ENCODE data around the gene RHOH. TPM values are rescaled to one million over a fixed set of nuclear protein-coding genes. Genes with fewer than 3 reads are reported as not detected.

RHOH gene
- total RNA-seq, 2 experiments from 2014 or later, result 125 to 126 TPM

DNA sequence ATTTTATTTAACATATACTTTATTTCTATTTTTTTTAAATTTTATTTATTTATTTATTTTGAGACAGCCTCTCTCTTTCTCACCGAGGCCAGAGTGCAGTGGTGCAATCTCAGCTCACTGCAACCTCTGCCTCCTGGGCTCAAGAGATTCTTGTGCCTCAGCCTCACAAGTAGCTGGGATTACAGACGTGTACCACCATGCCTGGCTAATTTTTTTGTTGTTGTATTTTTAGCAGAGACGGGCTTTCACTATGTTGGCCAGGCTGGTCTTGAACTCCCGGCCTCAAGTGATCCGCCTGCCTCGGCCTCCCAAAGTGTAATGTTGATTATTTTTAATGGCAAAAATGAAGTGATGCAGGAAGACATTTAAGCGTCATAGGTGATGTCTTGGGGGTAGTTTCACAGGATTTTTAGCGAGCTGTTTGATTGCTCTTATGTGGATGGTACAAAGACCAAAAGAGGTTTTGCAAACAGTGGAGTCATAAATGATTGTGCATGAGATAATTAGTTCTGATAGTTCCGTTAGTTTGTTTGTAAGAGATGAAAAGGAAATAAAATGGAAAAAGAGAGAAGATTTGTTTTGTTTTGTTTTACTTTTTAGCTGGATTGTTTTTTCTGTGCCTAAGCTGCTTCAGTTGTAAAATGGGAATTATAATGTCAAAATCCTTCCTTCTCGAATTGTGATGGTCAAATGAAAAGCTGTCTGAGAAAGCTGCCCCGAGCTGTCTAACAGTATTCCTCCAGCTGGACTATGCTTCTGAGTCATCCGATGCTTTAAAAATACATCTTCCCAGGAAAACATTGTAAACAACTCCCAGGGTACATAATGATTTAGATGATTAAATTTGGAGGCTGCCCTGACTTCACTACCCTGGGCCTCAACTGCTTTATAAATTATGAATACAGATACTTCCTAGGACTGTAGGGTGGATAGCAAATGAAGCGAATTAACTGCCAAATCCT, 14.7 kb downstream of the RHOH start:
- Mint-ChIP-seq H3K27me3 (no peaks in the 10 kb centered on the region), H3K9me3 (no peaks in the 10 kb centered on the region), H3K36me3 (ENCODE audit: low read depth) (peaks cover 76% of the 10 kb centered on the region), H3K4me1 (peaks cover 83% of the 10 kb centered on the region), H3K27ac (peak overlapping the region; percentile 80), H3K4me3 (peak overlapping the region; percentile 74)
- ChIA-PET POLR2A (interaction anchor here (1.6 to 15.0 kb wide), 11 partner anchors 8 to 155 kb away, joined by 4 to 403 read pairs (median 9); partner anchors contain the start of genes N4BP2 and RHOH), CTCF (interaction anchor here (1.0 to 2.1 kb wide), 8 partner anchors 9 to 106 kb away, joined by 3 to 10 read pairs (median 5); no protein-coding TSS in a partner anchor)
- DNase-seq, result no peak

GRCh38 chr4:40212674-40213527, 16.1 kb downstream of the RHOH start:
- H3K4me3 Mint-ChIP-seq, result peak overlapping the region; percentile 74
- CTCF ChIA-PET, result interaction anchor here (0.9 to 2.1 kb wide), 5 partner anchors 10 to 157 kb away, joined by 3 to 5 read pairs (median 4); no protein-coding TSS in a partner anchor
- H3K27ac Mint-ChIP-seq, result peak overlapping the region; percentile 80
- H3K27me3 Mint-ChIP-seq, result no peaks in the 10 kb centered on the region
- no peak for DNase-seq
- POLR2A ChIA-PET, result interaction anchor here (1.2 to 15.0 kb wide), 10 partner anchors 8 to 94 kb away, joined by 3 to 403 read pairs (median 6); partner anchors contain the start of gene RHOH
- peaks cover 92% of the 10 kb centered on the region for H3K4me1 Mint-ChIP-seq
- H3K9me3 Mint-ChIP-seq, result no peaks in the 10 kb centered on the region
- H3K36me3 Mint-ChIP-seq (ENCODE audit: low read depth), result peaks cover 82% of the 10 kb centered on the region

DNA sequence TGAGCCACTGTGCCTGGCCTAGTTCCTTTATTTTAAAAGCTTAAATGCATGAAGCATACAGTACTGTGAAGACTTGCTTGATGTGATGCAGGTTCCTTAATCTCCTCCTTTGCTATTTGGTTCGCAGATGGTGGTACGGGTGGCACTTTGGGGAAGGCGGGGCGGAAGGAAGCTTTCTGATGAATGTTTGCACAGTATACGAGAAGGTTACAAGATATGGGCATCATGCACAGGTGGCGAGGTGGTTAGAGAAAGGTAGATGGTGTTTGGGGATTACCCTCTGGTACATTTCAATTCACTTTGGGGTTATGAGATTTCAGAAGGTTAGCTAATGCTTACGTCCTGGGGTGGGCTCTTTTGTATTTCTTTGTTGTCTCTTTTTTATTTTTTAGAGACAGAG, 17.2 kb downstream of the RHOH start:
- Mint-ChIP-seq H3K36me3 (ENCODE audit: low read depth) (peaks cover 84% of the 10 kb centered on the region), H3K4me1 (peaks cover 93% of the 10 kb centered on the region), H3K27me3 (no peaks in the 10 kb centered on the region), H3K27ac (peak overlapping the region; percentile 73), H3K9me3 (no peaks in the 10 kb centered on the region), H3K4me3 (peak overlapping the region; percentile 35)
- no peak for DNase-seq
- ChIA-PET CTCF (interaction anchor here (0.8 to 1.5 kb wide), 4 partner anchors 9 to 103 kb away, joined by 3 to 4 read pairs (median 3); no protein-coding TSS in a partner anchor), POLR2A (interaction anchor here (0.7 to 15.0 kb wide), 9 partner anchors 9 to 96 kb away, joined by 3 to 403 read pairs (median 4); partner anchors contain the start of gene RHOH)

DNA sequence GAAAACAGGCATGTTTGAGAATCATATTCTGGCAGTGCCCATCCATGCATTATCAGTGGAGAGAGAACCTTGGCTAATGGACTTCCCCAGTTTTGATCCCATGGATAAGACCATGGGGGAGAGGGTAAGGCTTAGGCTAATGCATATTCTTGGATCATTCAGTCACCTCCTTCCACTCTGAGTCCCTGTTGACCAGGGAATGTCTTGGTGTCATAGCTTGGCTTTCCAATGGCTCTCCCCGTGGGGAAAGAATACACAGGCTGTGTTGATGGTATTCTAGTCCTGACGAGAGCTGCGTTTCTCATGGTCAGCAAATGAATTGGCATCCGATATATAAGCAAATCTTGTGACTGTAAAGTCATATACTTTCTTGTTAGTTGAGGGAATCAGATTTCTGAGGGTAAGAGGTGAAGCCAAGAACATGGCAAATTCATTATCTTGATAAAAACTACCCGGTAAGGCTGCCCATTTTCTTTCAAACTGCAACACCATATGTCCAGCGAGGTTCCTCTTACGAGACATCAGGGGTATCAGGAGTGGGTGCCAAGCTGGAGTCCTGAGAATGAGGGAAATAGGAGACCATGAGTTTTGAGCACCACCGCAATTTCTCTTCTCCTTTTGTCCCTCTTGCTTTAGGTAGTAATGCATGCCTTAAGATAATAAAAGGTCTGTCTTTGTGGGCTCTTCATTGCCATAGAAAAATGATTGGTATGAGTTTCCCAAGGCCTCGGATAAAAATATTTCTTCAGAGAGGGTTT, 18.0 kb downstream of the RHOH start:
- no peak for DNase-seq
- CTCF ChIA-PET, result interaction anchor here (0.8 to 1.5 kb wide), 2 partner anchors 8 to 103 kb away, joined by 3 to 4 read pairs; no protein-coding TSS in a partner anchor
- Mint-ChIP-seq H3K9me3 (no peaks in the 10 kb centered on the region), H3K4me1 (peaks cover 94% of the 10 kb centered on the region), H3K27me3 (no peaks in the 10 kb centered on the region), H3K4me3 (peak overlapping the region; percentile 2), H3K27ac (peak overlapping the region; percentile 73), H3K36me3 (ENCODE audit: low read depth) (peaks cover 87% of the 10 kb centered on the region)
- POLR2A ChIA-PET, result interaction anchor here (0.7 to 15.0 kb wide), 7 partner anchors 10 to 95 kb away, joined by 3 to 403 read pairs (median 8); partner anchors contain the start of gene RHOH

GRCh38 chr4:40216622-40217366, 20.0 kb downstream of the RHOH start:
- Mint-ChIP-seq H3K27ac (peak overlapping the region; percentile 41), H3K36me3 (ENCODE audit: low read depth) (peaks cover 87% of the 10 kb centered on the region), H3K4me3 (no peak overlapping the region), H3K9me3 (no peaks in the 10 kb centered on the region), H3K27me3 (no peaks in the 10 kb centered on the region), H3K4me1 (peaks cover 92% of the 10 kb centered on the region)
- ChIA-PET POLR2A (interaction anchor here (0.7 to 16.0 kb wide), 8 partner anchors 8 to 105 kb away, joined by 3 to 403 read pairs (median 4); partner anchors contain the start of gene RHOH), CTCF (interaction anchor here (0.7 to 0.8 kb wide), 3 partner anchors 10 to 22 kb away, joined by 3 to 4 read pairs (median 4); no protein-coding TSS in a partner anchor)
- no peak for DNase-seq

DNA sequence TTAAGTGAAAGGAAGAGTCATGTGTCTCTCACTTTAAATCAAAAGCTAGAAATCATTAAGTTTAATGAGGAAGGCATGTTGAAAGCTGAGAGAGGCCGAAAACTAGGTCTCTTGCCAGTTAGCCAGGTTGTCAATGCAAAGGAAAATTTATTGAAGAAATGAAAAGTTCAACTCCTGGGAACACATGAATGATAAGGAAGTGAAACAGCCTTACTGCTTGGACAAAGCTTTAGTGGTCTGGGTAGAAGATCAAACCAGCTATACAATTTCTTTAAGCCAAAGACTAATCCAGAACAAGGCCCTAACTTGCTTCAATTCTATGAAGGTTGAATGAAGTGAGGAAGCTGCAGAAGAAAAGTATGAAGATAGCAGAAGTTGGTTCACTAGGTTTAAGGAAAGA, 24.9 kb downstream of the RHOH start:
- H3K27me3 Mint-ChIP-seq, result no peaks in the 10 kb centered on the region
- H3K27ac Mint-ChIP-seq, result peak overlapping the region; percentile 58
- ChIA-PET POLR2A (interaction anchor here (1.1 to 16.0 kb wide), 7 partner anchors 8 to 95 kb away, joined by 3 to 403 read pairs (median 5); partner anchors contain the start of gene RHOH), CTCF (interaction anchor here (0.8 to 1.3 kb wide), 4 partner anchors 14 to 103 kb away, joined by 3 to 5 read pairs (median 4); no protein-coding TSS in a partner anchor)
- no peak for DNase-seq
- H3K4me3 Mint-ChIP-seq, result no peak overlapping the region
- peaks cover 90% of the 10 kb centered on the region for H3K36me3 Mint-ChIP-seq (ENCODE audit: low read depth)
- H3K4me1 Mint-ChIP-seq, result peaks cover 87% of the 10 kb centered on the region
- no peaks in the 10 kb centered on the region for H3K9me3 Mint-ChIP-seq

DNA sequence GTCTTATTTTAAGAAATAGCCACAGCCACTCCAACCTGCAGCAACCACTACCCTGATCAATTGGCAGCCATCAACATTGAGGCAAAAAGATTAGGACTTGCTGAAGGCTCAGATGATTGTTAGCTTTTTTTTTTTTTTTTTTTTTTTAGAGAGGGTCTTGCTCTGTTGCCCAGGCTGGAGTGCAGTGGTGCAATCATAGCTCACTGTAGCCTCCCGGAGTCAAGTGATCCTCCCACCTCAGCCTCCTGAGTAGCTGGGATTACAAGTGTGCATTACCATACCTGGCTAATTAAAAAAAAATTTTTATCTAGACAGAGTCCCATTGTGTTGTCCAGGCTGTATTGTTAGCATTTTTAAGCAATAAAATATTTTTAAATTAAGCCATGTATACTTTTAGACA, 26.5 kb downstream of the RHOH start:
- no peak overlapping the region for H3K4me3 Mint-ChIP-seq
- H3K27me3 Mint-ChIP-seq, result no peaks in the 10 kb centered on the region
- CTCF ChIA-PET, result interaction anchor here (0.7 to 1.8 kb wide), 4 partner anchors 10 to 94 kb away, joined by 3 to 8 read pairs (median 6); no protein-coding TSS in a partner anchor
- no peak for DNase-seq
- H3K4me1 Mint-ChIP-seq, result peaks cover 85% of the 10 kb centered on the region
- H3K27ac Mint-ChIP-seq, result peak overlapping the region; percentile 49
- H3K9me3 Mint-ChIP-seq, result no peaks in the 10 kb centered on the region
- H3K36me3 Mint-ChIP-seq (ENCODE audit: low read depth), result peaks cover 85% of the 10 kb centered on the region
- POLR2A ChIA-PET, result interaction anchor here (1.5 to 16.0 kb wide), 4 partner anchors 15 to 94 kb away, joined by 4 to 403 read pairs (median 166); partner anchors contain the start of gene RHOH

- ChIA-PET POLR2A (interaction anchor here (1.0 to 16.0 kb wide), 5 partner anchors 8 to 32 kb away, joined by 3 to 403 read pairs (median 87); partner anchors contain the start of gene RHOH), CTCF (interaction anchor here (1.4 to 9.0 kb wide), 4 partner anchors 24 to 93 kb away, joined by 4 to 97 read pairs (median 4); no protein-coding TSS in a partner anchor)
- no peaks in the 10 kb centered on the region for H3K9me3 Mint-ChIP-seq
- H3K36me3 Mint-ChIP-seq (ENCODE audit: low read depth), result peaks cover 86% of the 10 kb centered on the region
- no peak for DNase-seq
- peak overlapping the region; percentile 9 for H3K4me3 Mint-ChIP-seq
- H3K27ac Mint-ChIP-seq, result peak overlapping the region; percentile 94
- H3K27me3 Mint-ChIP-seq, result no peaks in the 10 kb centered on the region
- H3K4me1 Mint-ChIP-seq, result peaks cover 91% of the 10 kb centered on the region
Measured at GRCh38 chr4:40224432-40224831, 27.6 kb downstream of the RHOH start.

- Mint-ChIP-seq H3K27me3 (no peaks in the 10 kb centered on the region), H3K27ac (peak overlapping the region; percentile 94), H3K36me3 (ENCODE audit: low read depth) (peaks cover 80% of the 10 kb centered on the region), H3K4me1 (peaks cover 90% of the 10 kb centered on the region), H3K4me3 (peak overlapping the region; percentile 49), H3K9me3 (no peaks in the 10 kb centered on the region)
- DNase-seq, result no peak
- ChIA-PET CTCF (interaction anchor here (1.0 to 9.0 kb wide), 6 partner anchors 10 to 493 kb away, joined by 3 to 97 read pairs (median 4); no protein-coding TSS in a partner anchor), POLR2A (interaction anchor here (0.7 to 16.0 kb wide), 7 partner anchors 13 to 169 kb away, joined by 3 to 403 read pairs (median 21); partner anchors contain the start of genes N4BP2 and RHOH)
Measured at GRCh38 chr4:40225497-40225896, 28.7 kb downstream of the RHOH start.

- Mint-ChIP-seq H3K36me3 (ENCODE audit: low read depth) (peaks cover 80% of the 10 kb centered on the region), H3K9me3 (no peaks in the 10 kb centered on the region), H3K27ac (peak overlapping the region; percentile 94), H3K27me3 (no peaks in the 10 kb centered on the region), H3K4me1 (peaks cover 92% of the 10 kb centered on the region), H3K4me3 (peak overlapping the region; percentile 49)
- POLR2A ChIA-PET, result interaction anchor here (0.7 to 16.0 kb wide), 12 partner anchors 9 to 170 kb away, joined by 3 to 403 read pairs (median 8); partner anchors contain the start of genes N4BP2 and RHOH
- DNase-seq, result peak; percentile 71
- CTCF ChIA-PET, result interaction anchor here (0.8 to 9.0 kb wide), 8 partner anchors 8 to 492 kb away, joined by 3 to 97 read pairs (median 4); no protein-coding TSS in a partner anchor
Measured at GRCh38 chr4:40227284-40227683, 30.5 kb downstream of the RHOH start.

All from activated CD4-positive, alpha-beta memory T cell treated with anti-CD3 and anti-CD28 coated beads, Interleukin-2, amount 10 ng/mL, durations not matched to agents 7 days and 5 days (primary cell).